ENCODE results near the gene WFDC10B.
"Not testable (repeated sequence)": the region's sequence is repeated elsewhere in the genome, so short reads cannot be mapped to it uniquely, and the experiment has no call there.

WFDC10B gene

GRCh38 chr20:45732199-45732598 is 27.4 kb upstream of the WFDC10B start:
- DNase-seq (ENCODE audit: low read depth in 2 of 2) = no peak
- no peak overlapping the region for H3K4me3 ChIP-seq (replicated peaks in 1 of 2; ENCODE audit: low read depth in 2 of 2, low read length in 2 of 2)
- TF ChIP-seq CTCF (IDR thresholded peaks at IDR 0.05; ENCODE audit: low read depth, low read length) = no peak

- peak; percentile 3 to 5 for DNase-seq (ENCODE audit: low read depth in 2 of 2)
- TF ChIP-seq CTCF (IDR thresholded peaks at IDR 0.05; ENCODE audit: low read depth, low read length) = no peak
- no peak overlapping the region for H3K4me3 ChIP-seq (replicated peaks in 1 of 2; ENCODE audit: low read depth in 2 of 2, low read length in 2 of 2)
Measured at GRCh38 chr20:45727044-45727443, 22.2 kb upstream of the WFDC10B start.

- no peak overlapping the region for H3K4me3 ChIP-seq (replicated peaks in 1 of 2; ENCODE audit: low read depth in 2 of 2, low read length in 2 of 2)
- DNase-seq (ENCODE audit: low read depth in 2 of 2) = peak in 1 of 2 donors; percentile 7
- TF ChIP-seq CTCF (IDR thresholded peaks at IDR 0.05; ENCODE audit: low read depth, low read length) = no peak
Measured at GRCh38 chr20:45725134-45725533, 20.3 kb upstream of the WFDC10B start.

- TF ChIP-seq CTCF (IDR thresholded peaks at IDR 0.05; ENCODE audit: low read depth, low read length) = no peak
- no peak for DNase-seq (ENCODE audit: low read depth in 2 of 2)
- no peak within 1 kb of the TSS for H3K4me3 ChIP-seq (replicated peaks in 1 of 2; ENCODE audit: low read depth in 2 of 2, low read length in 2 of 2)
Measured at GRCh38 chr20:45722047-45722446, 17.2 kb upstream of the WFDC10B start, which contains the start of gene SPINT4. SPINT4 (plus strand) TSS chr20:45722347; CDS start chr20:45722368, 21 bp downstream.

- H3K4me3 ChIP-seq (replicated peaks in 1 of 2; ENCODE audit: low read depth in 2 of 2, low read length in 2 of 2) = not testable (repeated sequence)
Measured at GRCh38 chr20:45716141-45716688, 11.4 kb upstream of the WFDC10B start.

GRCh38 chr20:45701873-45702272 is 2.9 kb downstream of the WFDC10B start, which contains the start of gene WFDC13:
WFDC13 (plus strand) TSS chr20:45702038; CDS start chr20:45702124, 86 bp downstream.
- TF ChIP-seq CTCF (IDR thresholded peaks at IDR 0.05; ENCODE audit: low read depth, low read length) = no peak
- DNase-seq (ENCODE audit: low read depth in 2 of 2) = no peak
- H3K4me3 ChIP-seq (replicated peaks in 1 of 2; ENCODE audit: low read depth in 2 of 2, low read length in 2 of 2) = no peak within 1 kb of the TSS

More at GRCh38 chr20:45716141-45716688, 11.4 kb upstream of the WFDC10B start:
- DNase-seq (ENCODE audit: low read depth in 2 of 2) = not testable (repeated sequence)

GRCh38 chr20:45701104-45701503 is 3.7 kb downstream of the WFDC10B start:
- TF ChIP-seq CTCF (IDR thresholded peaks at IDR 0.05; ENCODE audit: low read depth, low read length) = no peak
- H3K4me3 ChIP-seq (replicated peaks in 1 of 2; ENCODE audit: low read depth in 2 of 2, low read length in 2 of 2) = no peak overlapping the region
- no peak for DNase-seq (ENCODE audit: low read depth in 2 of 2)
